GM18861 (cell line): Measurements from ENCODE around the gene GPR183.
A peak's percentile ranks its signal among the peaks of the same experiment; 100 is the strongest.

Experiments used
- ATAC-seq: cut with Tn5 transposase; IDR thresholded peaks from one replicate; pipeline ENCODE4 v1.9.1; 2021; ENCODE audit not compliant: unreplicated experiment

Gene GPR183

GRCh38 chr13:99296398-99296797, 10.8 kb downstream of the GPR183 start:
- peak; percentile 35 for ATAC-seq

GRCh38 chr13:99295488-99296252, 11.5 kb downstream of the GPR183 start:
- no peak for ATAC-seq

DNA sequence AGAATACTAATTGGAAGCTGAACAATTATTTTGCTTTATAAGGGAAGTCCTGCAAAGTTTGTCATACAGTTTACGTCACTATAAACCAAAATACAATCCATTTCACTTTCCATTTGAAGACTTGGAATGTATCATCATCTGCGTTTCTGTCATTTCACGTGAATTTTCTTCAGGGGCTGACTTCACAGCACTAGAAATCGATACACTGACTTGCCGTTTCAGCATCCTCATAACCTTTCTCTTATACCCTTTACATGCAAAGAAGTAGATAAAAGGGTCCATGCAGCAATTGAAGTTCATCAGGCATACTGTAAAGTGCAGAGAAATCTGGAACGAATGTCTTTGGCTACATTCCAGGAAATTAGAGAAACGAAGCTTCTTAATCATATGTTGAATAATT, 12.2 kb downstream of the GPR183 start:
- no peak for ATAC-seq

- ATAC-seq: no peak
Measured at GRCh38 chr13:99294198-99294597, 13.0 kb downstream of the GPR183 start.

DNA sequence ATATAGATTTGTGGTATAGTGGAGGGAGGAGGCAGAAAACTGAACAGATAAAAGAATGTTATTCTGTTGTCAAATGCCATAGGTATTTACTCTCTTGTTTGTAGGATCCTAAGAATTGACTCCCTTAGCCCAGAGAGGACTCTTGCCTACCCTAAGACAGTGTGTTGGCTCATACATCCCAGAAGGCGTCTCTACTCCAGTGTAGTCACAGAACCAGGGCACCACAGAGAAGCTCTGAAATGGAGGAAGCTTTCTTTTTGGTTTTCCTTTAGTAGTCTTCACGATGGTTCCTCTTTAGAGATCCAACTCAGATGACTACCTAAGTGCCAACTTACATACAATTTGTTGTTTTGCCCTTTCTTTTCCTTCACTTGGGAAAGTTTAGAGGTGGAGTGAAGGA, 14.0 kb downstream of the GPR183 start:
- no peak for ATAC-seq

- ATAC-seq: no peak
Measured at GRCh38 chr13:99290894-99291293, 16.3 kb downstream of the GPR183 start.

- no peak for ATAC-seq
Measured at GRCh38 chr13:99289674-99290337, 17.4 kb downstream of the GPR183 start.

DNA sequence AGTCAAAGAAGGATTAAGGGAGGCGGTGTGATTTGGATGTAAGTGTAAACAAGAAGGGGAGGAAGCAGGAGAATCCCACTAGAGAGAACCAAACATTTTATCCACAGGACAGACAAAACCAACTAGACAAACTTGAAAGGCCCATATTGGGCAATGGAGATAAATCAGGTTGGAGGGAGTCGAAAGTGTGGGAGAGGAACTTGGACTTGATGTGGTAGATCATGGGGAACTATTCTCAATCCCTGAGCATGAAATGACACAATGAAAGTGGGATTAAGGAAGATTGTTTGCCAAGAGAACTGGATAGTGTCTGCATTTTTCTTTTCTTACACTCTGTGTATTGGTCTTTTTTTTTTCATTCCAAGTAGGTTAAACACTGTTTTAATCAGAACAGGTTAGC, 17.9 kb downstream of the GPR183 start:
- ATAC-seq: no peak

DNA sequence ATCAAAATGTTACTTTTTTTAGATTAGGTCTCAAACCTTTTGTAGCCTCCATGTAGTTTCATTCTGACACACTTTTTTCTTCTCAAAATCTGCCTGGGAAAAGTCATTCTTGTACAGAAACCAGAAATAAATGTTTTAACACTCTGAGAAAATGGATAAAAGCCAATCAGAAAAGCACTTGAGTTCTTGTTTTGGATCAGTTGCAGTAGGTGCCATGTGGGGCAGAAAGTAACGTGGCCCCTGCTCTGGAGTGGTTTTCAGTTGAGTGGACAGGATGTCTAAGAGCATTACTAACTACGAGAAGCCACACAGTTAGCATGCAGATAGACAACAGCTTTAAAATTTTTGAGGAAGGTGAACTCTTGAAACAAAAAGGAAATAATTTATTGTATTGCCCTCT, 19.1 kb downstream of the GPR183 start:
- ATAC-seq: peak; percentile 86

GRCh38 chr13:99287551-99287950, 19.6 kb downstream of the GPR183 start:
- ATAC-seq: peak; percentile 1

- no peak for ATAC-seq
Measured at GRCh38 chr13:99285432-99286182, 21.6 kb downstream of the GPR183 start.

GRCh38 chr13:99282264-99283231, 24.7 kb downstream of the GPR183 start:
- peak; percentile 62 for ATAC-seq

DNA sequence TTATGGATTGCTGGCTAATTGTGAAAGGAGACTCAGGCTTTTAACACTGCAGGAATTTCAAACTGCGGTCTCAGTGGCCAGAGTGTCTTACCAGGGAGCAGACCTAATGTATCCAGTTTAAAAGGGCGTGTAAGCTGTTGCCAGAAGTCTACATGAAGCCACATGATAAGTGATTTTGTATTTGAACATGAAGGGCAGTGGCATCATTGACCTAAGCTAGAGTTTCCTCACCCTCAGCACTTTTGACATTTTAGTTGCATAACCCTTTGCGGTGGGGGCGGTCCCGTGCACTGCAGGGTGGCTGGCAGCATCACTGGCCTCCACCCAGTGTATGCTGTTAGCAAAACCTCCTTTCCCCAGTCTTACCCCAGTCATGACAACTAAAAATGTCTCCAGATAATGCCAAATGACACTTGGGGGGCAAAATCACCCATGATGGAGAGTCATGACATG, 25.4 kb downstream of the GPR183 start:
- peak; percentile 59 for ATAC-seq

DNA sequence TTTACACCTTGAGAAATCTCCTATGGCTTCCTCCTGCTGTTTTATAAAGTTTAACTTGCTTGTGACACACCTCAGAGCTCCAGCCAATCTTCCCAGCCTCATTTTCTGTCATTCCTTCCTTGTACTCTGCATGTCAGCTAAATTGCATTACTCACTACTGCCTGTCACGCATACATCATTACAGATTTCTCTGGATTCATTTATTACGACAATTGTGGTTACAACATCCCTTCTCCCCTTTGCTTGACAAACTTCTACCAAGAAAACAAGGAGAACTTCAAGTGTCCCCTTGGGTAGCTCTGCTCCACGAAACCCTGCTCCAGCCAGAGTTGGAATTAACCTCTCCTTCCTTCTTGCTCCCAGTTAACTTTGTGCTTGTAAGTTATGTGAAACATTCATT, 27.0 kb downstream of the GPR183 start:
- ATAC-seq: no peak

- ATAC-seq: no peak
Measured at GRCh38 chr13:99279637-99280036, 27.6 kb downstream of the GPR183 start.

GRCh38 chr13:99278843-99279242, 28.4 kb downstream of the GPR183 start:
- ATAC-seq: no peak

DNA sequence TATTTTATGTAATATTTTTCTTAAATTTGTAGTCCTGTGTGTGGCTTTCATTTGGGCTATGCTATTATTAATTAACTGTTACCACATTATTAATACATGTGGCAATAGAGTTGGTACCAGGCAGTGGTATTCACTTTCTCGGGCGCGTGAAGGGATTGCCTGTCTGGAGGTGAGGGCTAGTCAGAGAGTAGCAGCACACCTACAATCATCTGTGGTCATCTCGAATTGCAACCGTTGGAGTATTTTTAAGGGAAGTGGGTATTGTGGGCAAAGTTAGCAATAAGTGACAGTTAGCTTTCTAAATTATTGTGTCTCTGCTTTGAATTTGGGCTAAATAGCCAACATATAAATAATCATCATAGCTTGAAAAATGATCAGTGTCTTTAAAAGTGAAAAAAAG, 29.0 kb downstream of the GPR183 start:
- ATAC-seq: no peak

DNA sequence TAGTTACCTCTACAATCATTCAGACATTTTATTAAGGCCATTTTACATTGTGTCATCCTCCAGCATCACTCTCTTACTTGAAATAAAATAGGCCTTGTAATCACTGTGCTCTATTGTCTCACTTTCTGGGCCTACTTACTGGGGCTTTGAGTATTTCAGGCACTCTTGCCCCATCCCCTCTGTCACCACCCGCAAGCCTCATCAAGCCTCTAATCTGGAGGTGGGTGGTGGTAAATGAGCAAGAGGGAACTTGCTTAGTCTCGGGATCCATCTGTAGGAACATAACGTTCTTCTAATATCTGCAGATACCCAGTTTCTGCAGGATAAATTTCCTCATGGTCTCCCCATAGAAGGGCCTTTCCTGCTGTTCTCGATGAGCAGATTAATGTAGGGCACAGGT, 29.6 kb downstream of the GPR183 start:
- no peak for ATAC-seq

DNA sequence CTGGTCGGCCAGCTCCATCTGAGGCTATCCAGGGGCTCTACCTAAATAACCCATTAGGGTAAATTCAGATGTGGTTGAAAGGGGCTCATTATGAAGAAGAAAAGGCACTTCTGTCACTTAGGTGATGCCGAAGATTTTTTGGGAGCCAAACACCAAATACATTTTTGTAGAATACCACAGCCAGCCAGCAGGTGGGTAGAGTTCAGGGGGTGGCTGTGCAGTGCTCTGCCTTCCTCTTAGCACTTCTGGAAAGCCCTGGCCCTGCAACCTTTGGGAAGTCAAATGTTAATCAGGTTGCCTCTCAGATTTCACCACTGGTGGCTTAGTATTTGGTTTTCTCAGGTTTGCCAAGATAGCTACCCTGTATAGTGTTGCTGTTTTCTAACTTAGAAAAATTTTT, 30.5 kb downstream of the GPR183 start:
- ATAC-seq: no peak

DNA sequence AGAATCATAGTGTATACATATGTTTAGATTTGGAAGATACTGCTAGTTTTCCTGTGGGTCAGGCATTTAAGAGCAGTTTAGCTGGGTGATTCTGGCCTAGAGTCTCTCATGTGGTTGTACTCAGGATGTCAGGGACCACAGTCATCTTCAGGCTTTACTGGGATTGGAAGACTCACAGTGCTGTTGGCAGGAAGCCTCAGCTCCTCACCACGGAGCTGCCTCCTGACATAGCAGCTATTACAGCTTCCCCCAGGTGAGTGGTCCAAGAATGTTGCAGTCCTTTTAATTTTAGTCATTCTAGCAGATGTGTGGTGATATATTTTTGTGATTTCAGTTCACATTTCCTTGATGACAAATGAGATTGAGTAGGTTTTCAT, 32.1 kb downstream of the GPR183 start:
- ATAC-seq: no peak

DNA sequence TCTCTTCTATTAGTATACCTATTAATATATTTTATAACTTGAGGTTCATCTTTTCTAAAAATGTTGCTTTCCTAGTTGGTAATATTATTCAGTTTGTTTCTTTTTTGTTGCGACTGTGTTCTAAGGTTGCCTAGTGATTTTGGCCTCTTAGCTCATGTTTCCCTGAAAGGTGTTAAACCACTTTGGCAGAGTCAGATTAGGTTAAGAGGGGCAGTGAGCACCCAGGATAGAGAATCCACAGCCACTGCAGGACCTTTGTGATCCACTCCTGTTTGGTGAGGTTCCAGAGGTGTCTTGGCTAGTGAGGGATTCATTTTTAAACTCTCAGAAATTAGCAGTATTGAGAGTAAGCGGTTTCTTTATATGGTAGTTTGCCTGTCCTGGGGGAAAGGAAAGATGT, 34.1 kb downstream of the GPR183 start:
- no peak for ATAC-seq
